ENCODE measurements around the gene ATG12. TPM values are rescaled to one million over a fixed set of nuclear protein-coding genes. Genes with fewer than 3 reads are reported as not detected.
"Not testable (repeated sequence)": the region's sequence is repeated elsewhere in the genome, so short reads cannot be mapped to it uniquely, and the experiment has no call there.

ATG12 gene
- total RNA-seq (10 to 100 TPM; 42.5 to 52.5 TPM), polyA plus RNA-seq (10 to 100 TPM; 45.3 to 62.6 TPM)
- long read RNA-seq, donor 1, full-length matches to known transcripts: 154 of 164 reads
- long read RNA-seq, donor 1, partial matches to known transcripts: 5 of 164 reads
- long read RNA-seq, donor 1, other reads (novel, unspliced or antisense): 5 of 164 reads
- long read RNA-seq, donor 2, full-length matches to known transcripts: 33 of 37 reads
- long read RNA-seq, donor 2, partial matches to known transcripts: 0 of 37 reads
- long read RNA-seq, donor 2, other reads (novel, unspliced or antisense): 4 of 37 reads

DNA sequence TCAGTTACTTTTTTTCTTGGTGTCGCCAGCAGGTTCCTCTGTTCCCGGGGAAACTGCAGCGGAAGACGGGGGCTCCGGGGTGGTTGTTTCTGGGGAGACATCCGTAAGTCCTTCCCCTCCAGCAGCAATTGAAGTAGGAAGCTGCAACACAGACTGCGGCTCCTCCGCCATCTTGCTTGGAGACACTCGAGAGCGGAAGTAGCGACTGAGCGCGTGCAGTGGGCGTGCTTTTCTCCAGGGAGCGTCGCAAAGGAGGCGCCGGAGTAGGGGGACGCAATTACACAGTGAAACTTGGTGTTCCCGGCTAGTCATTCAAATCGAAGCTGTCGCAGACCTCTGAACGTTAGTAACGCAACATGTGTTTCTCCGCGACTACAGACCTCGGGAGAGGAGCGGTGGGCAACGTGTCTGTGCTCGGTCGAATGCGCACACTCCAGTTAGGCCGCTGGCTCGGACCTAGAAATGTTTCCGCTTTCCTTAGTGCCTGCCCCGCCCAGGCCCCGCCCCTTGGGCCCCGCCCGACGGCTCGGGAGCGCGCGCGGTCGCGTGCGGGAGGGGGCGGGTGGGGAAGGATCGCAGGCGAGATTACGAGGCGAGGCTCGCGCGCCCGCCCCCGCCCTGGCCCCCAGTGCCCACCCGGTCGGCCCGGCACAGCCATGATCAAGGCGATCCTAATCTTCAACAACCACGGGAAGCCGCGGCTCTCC is at the start of gene ATG12, which contains the start of gene AP3S1:
ATG12 (minus strand) TSS at position 184 of the 707 bp plus-strand sequence; CDS start at position 171, 13 bp downstream.
AP3S1 (plus strand) TSS at position 554 of the 707 bp plus-strand sequence; CDS start at position 657, 103 bp downstream.
- H3K27me3 ChIP-seq (ENCODE audit: control insufficient read depth in 1 of 2, insufficient read depth in 2 of 2, low read length in 1 of 2): no peaks in the 10 kb centered on the region
- H3K36me3 ChIP-seq (ENCODE audit: control insufficient read depth in 1 of 2, insufficient read depth in 2 of 2, low read length in 1 of 2): peaks cover 0 to 2% of the 10 kb centered on the region in 2 donors
- peak within 1 kb of the TSS; percentile 72 to 83 for H3K4me3 ChIP-seq (ENCODE audit: low read length in 2 of 2)
- H3K4me1 ChIP-seq (ENCODE audit: control insufficient read depth in 1 of 2, insufficient read depth in 2 of 2, low read length in 2 of 2): peaks cover 0 to 11% of the 10 kb centered on the region in 2 donors
- WGBS, 2 donors: 5 to 10% methylated on average over 65 of the region's 65 CpGs
- DNase-seq (peak; percentile 96), ATAC-seq (ENCODE audit: low FRiP score) (peak; percentile 98)
- H3K27ac ChIP-seq (ENCODE audit: low read depth in 1 of 2, low read length in 2 of 2): peak within 1 kb of the TSS; percentile 58 to 83
- intact Hi-C loops (cut with DNase I): loop anchor here (5.0 to 10.0 kb wide), 4 partner anchors 123 to 226 kb away; partner anchors contain the start of genes ARL14EPL (in 1 of the 2) and LVRN (in 1 of the 2)
- no peaks in the 10 kb centered on the region for H3K9me3 ChIP-seq (ENCODE audit: control insufficient read depth, low read length)

DNA sequence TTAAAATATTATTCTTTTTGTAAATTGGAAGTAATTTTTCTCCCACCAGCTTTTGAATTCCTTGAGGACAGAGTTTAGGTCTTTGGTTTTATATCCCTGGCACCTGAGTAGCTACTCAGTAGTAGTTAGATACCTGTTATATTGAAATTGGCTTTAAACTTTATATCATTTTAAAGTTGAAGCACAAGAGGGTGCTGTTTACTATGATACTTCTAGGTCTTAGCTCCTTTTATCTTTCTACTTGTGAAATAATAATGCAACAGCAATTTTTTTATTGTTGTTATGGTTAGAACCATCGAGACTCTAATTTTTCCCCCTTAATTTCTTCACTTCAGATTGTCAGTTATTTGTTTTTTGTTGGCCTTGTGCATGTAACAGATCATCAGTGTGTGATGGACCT is 46.7 kb upstream of the ATG12 start:
- Histone ChIP-seq H3K4me3 (ENCODE audit: low read length in 2 of 2) (no peak overlapping the region), H3K27ac (ENCODE audit: low read depth in 1 of 2, low read length in 2 of 2) (no peak overlapping the region), H3K36me3 (ENCODE audit: control insufficient read depth in 1 of 2, insufficient read depth in 2 of 2, low read length in 1 of 2) (no peaks in the 10 kb centered on the region), H3K27me3 (ENCODE audit: control insufficient read depth in 1 of 2, insufficient read depth in 2 of 2, low read length in 1 of 2) (no peaks in the 10 kb centered on the region), H3K4me1 (ENCODE audit: control insufficient read depth in 1 of 2, insufficient read depth in 2 of 2, low read length in 2 of 2) (no peaks in the 10 kb centered on the region), H3K9me3 (ENCODE audit: control insufficient read depth, low read length) (no peaks in the 10 kb centered on the region)
- no peak for DNase-seq
- ATAC-seq (ENCODE audit: low FRiP score): no peak
- WGBS, 2 donors: 40 to 44% methylated on average over 1 of the region's 1 CpG
- intact Hi-C loops (cut with DNase I): loop anchor here in 1 of 2 donors (5.0 kb wide), 1 partner anchor 144 kb away; the partner anchor contains the start of gene ARL14EPL

DNA sequence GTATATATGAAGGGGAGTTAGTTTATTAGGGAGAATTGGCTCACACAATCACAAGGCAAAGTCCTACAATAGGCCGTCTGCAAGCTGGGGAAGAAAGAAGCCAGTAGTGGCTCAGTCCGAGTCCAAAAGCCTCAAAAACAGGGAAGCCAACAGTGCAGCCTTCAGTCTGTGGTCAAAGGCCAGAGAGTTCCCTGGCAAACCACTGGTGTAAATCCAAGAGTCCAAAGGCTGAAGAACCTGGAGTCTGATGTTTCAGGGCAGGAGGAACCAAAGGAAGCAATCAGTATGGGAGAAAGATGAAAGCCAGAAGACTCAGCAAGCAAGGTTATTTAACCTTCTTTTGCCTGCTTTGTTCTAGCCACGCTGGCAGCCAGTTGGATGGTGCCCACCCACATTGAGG is 43.8 kb upstream of the ATG12 start:
- not testable (repeated sequence) for H3K4me1 ChIP-seq (ENCODE audit: control insufficient read depth in 1 of 2, insufficient read depth in 2 of 2, low read length in 2 of 2); H3K27me3 ChIP-seq (ENCODE audit: control insufficient read depth in 1 of 2, insufficient read depth in 2 of 2, low read length in 1 of 2); ATAC-seq (ENCODE audit: low FRiP score); DNase-seq; H3K36me3 ChIP-seq (ENCODE audit: control insufficient read depth in 1 of 2, insufficient read depth in 2 of 2, low read length in 1 of 2); H3K9me3 ChIP-seq (ENCODE audit: control insufficient read depth, low read length); H3K27ac ChIP-seq (ENCODE audit: low read depth in 1 of 2, low read length in 2 of 2); H3K4me3 ChIP-seq (ENCODE audit: low read length in 2 of 2)
- 31 to 42% methylated on average over 3 of the region's 3 CpGs for WGBS, 2 donors
- intact Hi-C loops (cut with DNase I): loop anchor here in 1 of 2 donors (5.0 kb wide), 1 partner anchor 147 kb away; the partner anchor contains the start of gene ARL14EPL

DNA sequence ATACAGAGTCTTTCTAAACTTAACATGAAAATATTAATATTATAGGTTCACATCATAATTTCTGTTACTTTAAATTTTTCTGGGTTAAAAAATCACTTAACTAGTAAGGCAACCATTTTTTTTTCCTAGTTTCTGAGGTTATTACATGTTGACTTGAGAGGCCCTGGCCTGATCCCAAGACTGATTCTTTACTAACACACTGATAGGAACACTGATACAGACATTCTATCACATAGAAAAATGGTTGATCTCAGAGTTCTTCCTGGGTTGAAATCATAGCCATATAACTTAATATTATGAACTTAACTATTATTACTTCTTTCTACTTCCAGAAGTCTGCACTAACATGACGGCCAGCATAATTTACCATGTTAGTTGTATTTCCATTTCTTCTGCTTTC is 43.3 kb upstream of the ATG12 start:
- intact Hi-C loops (cut with DNase I): loop anchor here in 1 of 2 donors (5.0 kb wide), 1 partner anchor 148 kb away; the partner anchor contains the start of gene ARL14EPL
- H3K4me3 ChIP-seq (ENCODE audit: low read length in 2 of 2): no peak overlapping the region
- H3K9me3 ChIP-seq (ENCODE audit: control insufficient read depth, low read length): no peaks in the 10 kb centered on the region
- DNase-seq (no peak), ATAC-seq (ENCODE audit: low FRiP score) (no peak)
- H3K27ac ChIP-seq (ENCODE audit: low read depth in 1 of 2, low read length in 2 of 2): no peak overlapping the region
- WGBS, 2 donors: 55 to 73% methylated on average over 1 of the region's 1 CpG
- no peaks in the 10 kb centered on the region for H3K4me1 ChIP-seq (ENCODE audit: control insufficient read depth in 1 of 2, insufficient read depth in 2 of 2, low read length in 2 of 2)
- no peaks in the 10 kb centered on the region for H3K36me3 ChIP-seq (ENCODE audit: control insufficient read depth in 1 of 2, insufficient read depth in 2 of 2, low read length in 1 of 2)
- H3K27me3 ChIP-seq (ENCODE audit: control insufficient read depth in 1 of 2, insufficient read depth in 2 of 2, low read length in 1 of 2): no peaks in the 10 kb centered on the region

DNA sequence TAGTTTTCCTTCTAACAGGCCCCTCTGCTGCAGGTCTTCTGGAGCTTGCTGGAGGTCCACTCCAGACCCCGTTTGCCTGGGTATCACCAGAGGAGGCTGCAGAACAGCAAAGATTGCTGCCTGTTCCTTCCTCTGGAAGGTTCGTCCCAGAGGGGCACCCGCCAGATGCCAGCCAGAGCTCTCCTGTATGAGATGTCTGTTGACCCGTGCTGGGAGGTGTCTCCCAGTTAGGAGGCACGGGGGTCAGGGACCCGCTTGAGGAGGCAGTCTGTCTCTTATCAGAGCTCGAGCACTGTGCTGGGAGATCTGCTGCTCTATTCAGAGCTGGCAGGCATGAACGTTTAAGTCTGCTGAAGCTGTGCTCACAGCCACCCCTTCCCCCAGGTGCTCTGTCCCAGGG is 41.1 kb upstream of the ATG12 start:
- H3K27me3 ChIP-seq (ENCODE audit: control insufficient read depth in 1 of 2, insufficient read depth in 2 of 2, low read length in 1 of 2); H3K4me1 ChIP-seq (ENCODE audit: control insufficient read depth in 1 of 2, insufficient read depth in 2 of 2, low read length in 2 of 2); H3K9me3 ChIP-seq (ENCODE audit: control insufficient read depth, low read length); intact Hi-C loops (cut with DNase I); H3K36me3 ChIP-seq (ENCODE audit: control insufficient read depth in 1 of 2, insufficient read depth in 2 of 2, low read length in 1 of 2); H3K4me3 ChIP-seq (ENCODE audit: low read length in 2 of 2); ATAC-seq (ENCODE audit: low FRiP score); H3K27ac ChIP-seq (ENCODE audit: low read depth in 1 of 2, low read length in 2 of 2): not testable (repeated sequence)
- 94% methylated on average over 8 of the region's 8 CpGs for WGBS, 2 donors
- peak in 1 of 2 donors; percentile 40 for DNase-seq

DNA sequence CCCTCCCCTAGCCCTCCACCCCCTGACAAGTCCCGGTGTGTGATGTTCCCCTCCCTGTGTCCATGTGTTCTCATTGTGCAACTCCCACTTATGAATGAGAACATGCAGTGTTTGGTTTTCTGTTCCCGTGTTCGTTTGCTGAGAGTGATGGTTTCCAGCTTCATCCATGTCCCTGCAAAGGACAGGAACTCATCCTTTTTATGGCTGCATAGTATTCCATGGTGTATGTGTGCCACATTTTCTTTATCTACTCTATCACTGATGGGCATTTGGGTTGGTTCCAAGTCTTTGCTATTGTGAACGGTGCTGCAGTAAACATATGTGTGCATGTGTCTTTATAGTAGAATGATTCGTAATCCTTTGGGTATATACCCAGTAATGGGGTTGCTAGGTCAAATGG is 36.0 kb upstream of the ATG12 start:
- H3K27me3 ChIP-seq (ENCODE audit: control insufficient read depth in 1 of 2, insufficient read depth in 2 of 2, low read length in 1 of 2); DNase-seq; H3K36me3 ChIP-seq (ENCODE audit: control insufficient read depth in 1 of 2, insufficient read depth in 2 of 2, low read length in 1 of 2); H3K27ac ChIP-seq (ENCODE audit: low read depth in 1 of 2, low read length in 2 of 2); H3K4me3 ChIP-seq (ENCODE audit: low read length in 2 of 2); H3K9me3 ChIP-seq (ENCODE audit: control insufficient read depth, low read length); intact Hi-C loops (cut with DNase I); H3K4me1 ChIP-seq (ENCODE audit: control insufficient read depth in 1 of 2, insufficient read depth in 2 of 2, low read length in 2 of 2); ATAC-seq (ENCODE audit: low FRiP score): not testable (repeated sequence)
- WGBS, 2 donors: 97 to 98% methylated on average over 5 of the region's 5 CpGs

DNA sequence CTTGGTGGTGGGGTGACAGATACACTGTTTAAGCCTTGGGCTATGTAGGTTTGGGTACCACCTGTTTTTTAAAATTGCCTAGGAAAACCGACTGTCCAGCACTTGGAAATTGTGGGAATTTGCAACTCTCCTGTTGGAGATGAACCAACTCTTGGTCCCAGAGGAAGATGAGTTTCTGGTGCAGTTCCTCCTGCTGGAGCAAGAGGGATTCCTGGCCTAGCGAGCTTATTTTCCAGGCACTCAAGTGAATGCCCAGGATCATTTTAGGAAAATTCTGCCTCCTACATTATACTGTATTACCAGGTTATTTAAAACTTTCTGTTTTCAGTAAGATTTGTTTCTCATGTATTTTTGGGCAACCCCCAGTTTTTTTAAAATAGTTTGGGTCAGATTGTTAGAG is 34.1 kb upstream of the ATG12 start:
- Histone ChIP-seq H3K4me1 (ENCODE audit: control insufficient read depth in 1 of 2, insufficient read depth in 2 of 2, low read length in 2 of 2) (no peaks in the 10 kb centered on the region), H3K27me3 (ENCODE audit: control insufficient read depth in 1 of 2, insufficient read depth in 2 of 2, low read length in 1 of 2) (no peaks in the 10 kb centered on the region), H3K4me3 (ENCODE audit: low read length in 2 of 2) (no peak overlapping the region), H3K36me3 (ENCODE audit: control insufficient read depth in 1 of 2, insufficient read depth in 2 of 2, low read length in 1 of 2) (peaks cover 0 to 3% of the 10 kb centered on the region in 2 donors), H3K27ac (ENCODE audit: low read depth in 1 of 2, low read length in 2 of 2) (no peak overlapping the region), H3K9me3 (ENCODE audit: control insufficient read depth, low read length) (no peaks in the 10 kb centered on the region)
- intact Hi-C loops (cut with DNase I): no loop called here
- ATAC-seq (ENCODE audit: low FRiP score) (no peak), DNase-seq (no peak)
- WGBS, 2 donors: 70 to 72% methylated on average over 2 of the region's 2 CpGs

DNA sequence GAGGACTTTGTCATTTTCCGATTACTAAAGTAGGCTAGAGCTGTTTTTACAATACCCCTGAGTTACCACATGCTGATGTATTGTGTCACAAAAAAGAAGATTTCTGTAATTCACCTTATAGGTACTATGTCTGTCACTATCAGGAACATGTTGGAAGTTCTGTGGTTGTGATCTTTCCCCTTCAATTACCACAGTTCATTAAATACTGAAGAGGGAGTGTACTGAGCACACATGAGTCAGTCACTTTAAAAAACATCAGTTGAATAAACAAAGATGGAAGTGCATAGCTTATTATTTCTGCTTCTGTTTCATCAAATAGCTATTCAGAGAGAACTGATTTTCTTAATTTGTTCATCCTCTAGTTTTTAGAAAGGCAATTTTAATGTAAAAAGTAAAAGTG is 32.0 kb upstream of the ATG12 start:
- Histone ChIP-seq H3K9me3 (ENCODE audit: control insufficient read depth, low read length) (no peaks in the 10 kb centered on the region), H3K4me3 (ENCODE audit: low read length in 2 of 2) (no peak overlapping the region), H3K36me3 (ENCODE audit: control insufficient read depth in 1 of 2, insufficient read depth in 2 of 2, low read length in 1 of 2) (peaks cover 0 to 3% of the 10 kb centered on the region in 2 donors), H3K27me3 (ENCODE audit: control insufficient read depth in 1 of 2, insufficient read depth in 2 of 2, low read length in 1 of 2) (no peaks in the 10 kb centered on the region), H3K27ac (ENCODE audit: low read depth in 1 of 2, low read length in 2 of 2) (no peak overlapping the region), H3K4me1 (ENCODE audit: control insufficient read depth in 1 of 2, insufficient read depth in 2 of 2, low read length in 2 of 2) (no peaks in the 10 kb centered on the region)
- DNase-seq: no peak
- intact Hi-C loops (cut with DNase I): no loop called here
- no peak for ATAC-seq (ENCODE audit: low FRiP score)
- 66 to 69% methylated on average over 1 of the region's 1 CpG for WGBS, 2 donors
